SK-N-SH (cell line): ENCODE data around the gene RPH3AL. TPM values are rescaled to one million over a fixed set of nuclear protein-coding genes. Genes with fewer than 3 reads are reported as not detected.

ENCODE experiments used
- CTCF ChIA-PET: fragments of 300-600, 350-600 bp; formaldehyde crosslinking; extraction: SDS; loops from one replicate; lab custom pipeline; 2021; lab: Yijun Ruan, JAX
- POLR2A ChIA-PET: fragments of 350-600 bp; sonication (Branson Sonifier 250); formaldehyde crosslinking; extraction: SDS; loops from one replicate; lab custom pipeline; 2020; ENCODE audit warnings: antibody characterized with exemption, inconsistent platforms; lab: Yijun Ruan, JAX
- DNase-seq: peaks from one replicate; pipeline ENCODE4 v3.0.0; 2012
- H2AFZ ChIP-seq: fragments of 200-600 bp; sonication (generic); 2 replicates; pipeline ENCODE4 v1.8.1; 2016; ENCODE audit warnings: antibody characterized with exemption, mild to moderate bottlenecking, low read depth
- H3F3A ChIP-seq: fragments of 200-600 bp; sonication (generic); replicated peaks from 2 replicates; pipeline ENCODE3; 2016; ENCODE audit warnings: antibody characterized with exemption, mild to moderate bottlenecking; ENCODE audit not compliant: insufficient read depth
- H3K27ac ChIP-seq, 2 experiments: fragments of 200-500 bp in 1 of 2; fragments of 200-600 bp in 1 of 2; sonication (Bioruptor generic) in 1 of 2; sonication (generic), shearing (Covaris generic) in 1 of 2; 2 replicates each; pipeline versions ENCODE4 v1.5.1 to v1.6.1; 2014 to 2016; ENCODE audit warnings: low read depth in 2 of 2, inconsistent platforms in 1 of 2, low read length in 1 of 2, mild to moderate bottlenecking in 1 of 2, mixed read lengths in 1 of 2
- H3K27me3 ChIP-seq: fragments of 200-600 bp; sonication (generic), shearing (Covaris generic); 2 replicates; pipeline ENCODE4 v1.6.1; 2016; ENCODE audit warnings: mixed run types; ENCODE audit not compliant: insufficient read depth
- H3K36me3 ChIP-seq, 2 experiments: fragments of 200-500 bp in 1 of 2; fragments of 200-600 bp in 1 of 2; sonication (Bioruptor generic) in 1 of 2; sonication (generic) in 1 of 2; replicated peaks in 1 of 2; 2 replicates each; pipeline versions ENCODE3 to v1.5.1; 2014 to 2016; ENCODE audit warnings: low read length in 1 of 2, mild to moderate bottlenecking in 1 of 2; ENCODE audit not compliant: insufficient read depth in 2 of 2, control insufficient read depth in 1 of 2
- H3K4me1 ChIP-seq, 2 experiments: fragments of 200-500 bp in 1 of 2; fragments of 200-600 bp in 1 of 2; sonication (Bioruptor generic) in 1 of 2; sonication (generic), shearing (Covaris generic) in 1 of 2; 2 replicates each; pipeline versions ENCODE4 v1.5.1 to v1.6.1; 2014 to 2016; ENCODE audit warnings: low read depth in 1 of 2, low read length in 1 of 2, mixed run types in 1 of 2; ENCODE audit not compliant: insufficient read depth in 2 of 2, control insufficient read depth in 1 of 2
- H3K4me2 ChIP-seq: fragments of 200-600 bp; sonication (generic), shearing (Covaris generic); 2 replicates; pipeline ENCODE4 v1.6.1; 2017; ENCODE audit warnings: mixed run types
- H3K4me3 ChIP-seq, 2 experiments: fragments of 200-500 bp in 1 of 2; fragments of 200-600 bp in 1 of 2; sonication (Bioruptor generic) in 1 of 2; sonication (generic), shearing (Covaris generic) in 1 of 2; 2 replicates each; pipeline versions ENCODE4 v1.5.1 to v1.8.1; 2014 to 2016; ENCODE audit warnings: low read depth in 2 of 2, inconsistent platforms in 1 of 2, low read length in 1 of 2, mild to moderate bottlenecking in 1 of 2, mixed read lengths in 1 of 2, moderate library complexity in 1 of 2
- H3K79me2 ChIP-seq: fragments of 200-600 bp; sonication (generic); 2 replicates; pipeline ENCODE4 v1.8.1; 2017; ENCODE audit warnings: mild to moderate bottlenecking; ENCODE audit not compliant: insufficient read depth
- H3K9ac ChIP-seq: fragments of 200-600 bp; sonication (generic); 2 replicates; pipeline ENCODE4 v1.6.1; 2017; ENCODE audit warnings: mixed run types
- H3K9me2 ChIP-seq: fragments of 200-600 bp; sonication (generic); 2 replicates; pipeline ENCODE4 v1.6.1; 2017; ENCODE audit warnings: mixed run types
- H3K9me3 ChIP-seq: fragments of 200-600 bp; sonication (generic); 2 replicates; pipeline ENCODE4 v1.6.1; 2017; ENCODE audit warnings: mixed run types, mild to moderate bottlenecking, moderate library complexity
- H4K20me1 ChIP-seq: fragments of 200-600 bp; sonication (generic); 2 replicates; pipeline ENCODE4 v1.6.1; 2017; ENCODE audit warnings: mild to moderate bottlenecking, mixed run types; ENCODE audit not compliant: insufficient read depth
- CHD2 ChIP-seq: fragments of 150-350 bp; IDR thresholded peaks from 2 replicates; pipeline ENCODE4 v1.6.1; 2018; ENCODE audit warnings: low read length; ENCODE audit not compliant: partially characterized antibody
- ELF1 ChIP-seq: IDR thresholded peaks from 2 replicates; pipeline ENCODE4 v1.4.0; 2012
- EP300 ChIP-seq, 2 experiments: IDR thresholded peaks; 2 replicates each; pipeline versions ENCODE4 v1.4.0 to v1.6.1; 2012; ENCODE audit warnings: borderline replicate concordance in 1 of 2, low read depth in 1 of 2, low read length in 1 of 2
- EZH2phosphoT487 ChIP-seq: fragments of 200-600 bp; sonication (generic); IDR thresholded peaks from 2 replicates; pipeline ENCODE4 v1.6.1; 2017; ENCODE audit warnings: low read depth, mixed run types, mild to moderate bottlenecking, antibody characterized with exemption, moderate library complexity, borderline replicate concordance
- FOXJ3 ChIP-seq: sonication (generic); formaldehyde crosslinking; IDR thresholded peaks from 2 replicates; pipeline ENCODE4 v1.5.1; 2020; ENCODE audit warnings: mild to moderate bottlenecking, missing genetic modification reagents
- GABPA ChIP-seq: IDR thresholded peaks from 2 replicates; pipeline ENCODE4 v1.4.0; 2012; ENCODE audit warnings: low read depth, mild to moderate bottlenecking
- JUND ChIP-seq: IDR thresholded peaks from 2 replicates; pipeline ENCODE4 v1.4.0; 2012
- MEF2A ChIP-seq: IDR thresholded peaks from 2 replicates; pipeline ENCODE4 v1.4.0; 2012; ENCODE audit warnings: low read depth, borderline replicate concordance
- NRF1 ChIP-seq: IDR thresholded peaks from 2 replicates; pipeline ENCODE4 v1.6.1; 2012; ENCODE audit warnings: low read depth, mild to moderate bottlenecking, low read length
- POLR2AphosphoS5 ChIP-seq: IDR thresholded peaks from 2 replicates; pipeline ENCODE4 v1.6.1; 2012; ENCODE audit warnings: low read depth, low read length
- RCOR1 ChIP-seq: fragments of 150-350 bp; IDR thresholded peaks from 2 replicates; pipeline ENCODE4 v1.6.1; 2017; ENCODE audit warnings: antibody characterized with exemption, low read length
- RFX5 ChIP-seq: IDR thresholded peaks from 2 replicates; pipeline ENCODE4 v1.6.1; 2012; ENCODE audit warnings: mild to moderate bottlenecking, improper control_type of control experiment, low read length
- RXRA ChIP-seq: IDR thresholded peaks from 2 replicates; pipeline ENCODE4 v1.4.0; 2012; ENCODE audit warnings: low read depth, mild to moderate bottlenecking, borderline replicate concordance
- TCF12 ChIP-seq: IDR thresholded peaks from 2 replicates; pipeline ENCODE4 v1.4.0; 2012
- WGBS: methylation state at CpG from one replicate; pipeline ENCODE4 v1.1.6; 2017; ENCODE audit warnings: low lambda C conversion rate; 5-methylcytosine and 5-hydroxymethylcytosine counted together
- polyA plus RNA-seq, 3 experiments: library from polyadenylated mRNA; depleted of rRNA; stranded (reverse); fragments of >200 nt; gene quantifications; 2 replicates each; pipeline ENCODE4 v1.2.3, GENCODE V29; 2012
- TF ChIP-seq, protein P1 (sequence below): fragments of 200-600 bp; sonication (generic); IDR thresholded peaks from 2 replicates; pipeline ENCODE4 v1.6.1; 2017; ENCODE audit warnings: antibody characterized with exemption, mild to moderate bottlenecking, moderate library complexity
- TF ChIP-seq, protein P2 (sequence below): IDR thresholded peaks from 2 replicates; pipeline ENCODE4 v1.4.0; 2012; ENCODE audit warnings: low read depth
- TF ChIP-seq, protein P3 (sequence below): fragments of 150-350 bp; IDR thresholded peaks from 2 replicates; pipeline ENCODE4 v1.6.1; 2016; ENCODE audit warnings: mild to moderate bottlenecking, low read depth, low read length
- TF ChIP-seq, protein P4 (sequence below): IDR thresholded peaks from 2 replicates; pipeline ENCODE4 v1.4.0; 2012; ENCODE audit warnings: low read depth, borderline replicate concordance
- TF ChIP-seq, protein P5 (sequence below): IDR thresholded peaks from 2 replicates; pipeline ENCODE4 v1.6.1; 2012; ENCODE audit warnings: mild to moderate bottlenecking, low read depth, low read length, moderate library complexity
- TF ChIP-seq, protein P6 (sequence below): fragments of 150-350 bp; IDR thresholded peaks from 2 replicates; pipeline ENCODE4 v1.6.1; 2017; ENCODE audit warnings: antibody characterized with exemption, low read length, low read depth, borderline replicate concordance

RPH3AL gene
- polyA plus RNA-seq, 1 of the 3 experiments (the other 2 are of a cell fraction), result 2.9 TPM

DNA sequence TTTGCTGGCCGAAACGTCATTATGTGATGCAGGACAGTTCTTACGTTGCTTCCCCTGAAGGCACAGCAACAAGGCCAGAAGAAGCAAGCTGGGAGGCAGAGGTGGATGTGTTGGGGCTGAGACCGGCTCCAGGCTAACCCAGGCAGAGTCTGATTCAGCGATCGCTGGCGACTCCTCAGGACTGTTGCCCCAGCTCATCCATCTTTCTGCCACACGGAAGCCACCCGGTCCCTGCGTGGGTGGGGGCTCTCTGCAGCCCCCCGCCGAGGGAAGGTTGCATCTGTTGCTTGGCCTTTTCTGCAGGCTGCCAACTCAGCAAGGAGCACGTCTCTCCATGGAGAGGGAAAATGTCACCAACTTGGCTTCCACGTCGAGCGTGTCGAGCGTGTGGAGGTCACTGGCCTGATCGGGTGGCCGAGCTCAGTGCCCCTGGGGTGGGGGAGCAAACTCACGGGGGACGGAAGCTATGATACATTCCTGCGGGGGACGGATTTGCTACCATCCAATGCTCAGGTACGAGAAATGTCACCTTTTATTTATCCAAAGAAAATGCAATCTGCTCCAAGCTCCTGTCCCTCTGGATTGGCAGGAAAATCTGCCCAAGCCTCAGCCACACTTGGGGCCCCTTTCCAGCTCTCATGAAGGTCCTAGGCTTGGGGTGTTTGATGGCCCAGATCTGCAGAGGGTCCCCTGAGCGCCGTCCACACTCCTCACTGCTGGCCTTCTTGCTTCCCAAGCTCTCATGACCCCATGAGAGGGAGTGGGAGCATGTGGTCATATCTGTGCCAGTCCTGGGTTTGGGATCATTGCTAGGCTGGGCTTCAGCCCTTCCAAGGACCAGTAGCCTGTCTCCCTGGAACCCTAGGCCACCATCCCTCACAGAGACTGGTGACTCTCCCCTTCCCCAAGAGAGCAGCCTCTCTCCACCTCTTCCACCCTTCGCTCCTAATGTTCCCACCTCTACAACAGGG lies 69.4 kb downstream of the RPH3AL start:
- H3K9ac ChIP-seq, result no peak overlapping the region

More for the DNA sequence above, 69.4 kb downstream of the RPH3AL start:
- H3K4me3 ChIP-seq, result no peak overlapping the region
- H3K36me3 ChIP-seq, result no peaks in the 10 kb centered on the region
- no peaks in the 10 kb centered on the region for H3K9me2 ChIP-seq
- WGBS, result 77% methylated on average over 25 of the region's 28 CpGs
- no peak overlapping the region for H3K27ac ChIP-seq
- TF ChIP-seq MEF2A, result no peak
- TF ChIP-seq, protein P1, sequence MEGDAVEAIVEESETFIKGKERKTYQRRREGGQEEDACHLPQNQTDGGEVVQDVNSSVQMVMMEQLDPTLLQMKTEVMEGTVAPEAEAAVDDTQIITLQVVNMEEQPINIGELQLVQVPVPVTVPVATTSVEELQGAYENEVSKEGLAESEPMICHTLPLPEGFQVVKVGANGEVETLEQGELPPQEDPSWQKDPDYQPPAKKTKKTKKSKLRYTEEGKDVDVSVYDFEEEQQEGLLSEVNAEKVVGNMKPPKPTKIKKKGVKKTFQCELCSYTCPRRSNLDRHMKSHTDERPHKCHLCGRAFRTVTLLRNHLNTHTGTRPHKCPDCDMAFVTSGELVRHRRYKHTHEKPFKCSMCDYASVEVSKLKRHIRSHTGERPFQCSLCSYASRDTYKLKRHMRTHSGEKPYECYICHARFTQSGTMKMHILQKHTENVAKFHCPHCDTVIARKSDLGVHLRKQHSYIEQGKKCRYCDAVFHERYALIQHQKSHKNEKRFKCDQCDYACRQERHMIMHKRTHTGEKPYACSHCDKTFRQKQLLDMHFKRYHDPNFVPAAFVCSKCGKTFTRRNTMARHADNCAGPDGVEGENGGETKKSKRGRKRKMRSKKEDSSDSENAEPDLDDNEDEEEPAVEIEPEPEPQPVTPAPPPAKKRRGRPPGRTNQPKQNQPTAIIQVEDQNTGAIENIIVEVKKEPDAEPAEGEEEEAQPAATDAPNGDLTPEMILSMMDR, result no peak
- TF ChIP-seq, protein P2, sequence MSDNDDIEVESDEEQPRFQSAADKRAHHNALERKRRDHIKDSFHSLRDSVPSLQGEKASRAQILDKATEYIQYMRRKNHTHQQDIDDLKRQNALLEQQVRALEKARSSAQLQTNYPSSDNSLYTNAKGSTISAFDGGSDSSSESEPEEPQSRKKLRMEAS, result no peak
- no peak for TF ChIP-seq FOXJ3 (CRISPR knock-in tag)
- no peak for TF ChIP-seq EZH2phosphoT487
- no peak for TF ChIP-seq RCOR1
- TF ChIP-seq, protein P3, sequence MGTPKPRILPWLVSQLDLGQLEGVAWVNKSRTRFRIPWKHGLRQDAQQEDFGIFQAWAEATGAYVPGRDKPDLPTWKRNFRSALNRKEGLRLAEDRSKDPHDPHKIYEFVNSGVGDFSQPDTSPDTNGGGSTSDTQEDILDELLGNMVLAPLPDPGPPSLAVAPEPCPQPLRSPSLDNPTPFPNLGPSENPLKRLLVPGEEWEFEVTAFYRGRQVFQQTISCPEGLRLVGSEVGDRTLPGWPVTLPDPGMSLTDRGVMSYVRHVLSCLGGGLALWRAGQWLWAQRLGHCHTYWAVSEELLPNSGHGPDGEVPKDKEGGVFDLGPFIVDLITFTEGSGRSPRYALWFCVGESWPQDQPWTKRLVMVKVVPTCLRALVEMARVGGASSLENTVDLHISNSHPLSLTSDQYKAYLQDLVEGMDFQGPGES, result no peak
- TF ChIP-seq, protein P4, sequence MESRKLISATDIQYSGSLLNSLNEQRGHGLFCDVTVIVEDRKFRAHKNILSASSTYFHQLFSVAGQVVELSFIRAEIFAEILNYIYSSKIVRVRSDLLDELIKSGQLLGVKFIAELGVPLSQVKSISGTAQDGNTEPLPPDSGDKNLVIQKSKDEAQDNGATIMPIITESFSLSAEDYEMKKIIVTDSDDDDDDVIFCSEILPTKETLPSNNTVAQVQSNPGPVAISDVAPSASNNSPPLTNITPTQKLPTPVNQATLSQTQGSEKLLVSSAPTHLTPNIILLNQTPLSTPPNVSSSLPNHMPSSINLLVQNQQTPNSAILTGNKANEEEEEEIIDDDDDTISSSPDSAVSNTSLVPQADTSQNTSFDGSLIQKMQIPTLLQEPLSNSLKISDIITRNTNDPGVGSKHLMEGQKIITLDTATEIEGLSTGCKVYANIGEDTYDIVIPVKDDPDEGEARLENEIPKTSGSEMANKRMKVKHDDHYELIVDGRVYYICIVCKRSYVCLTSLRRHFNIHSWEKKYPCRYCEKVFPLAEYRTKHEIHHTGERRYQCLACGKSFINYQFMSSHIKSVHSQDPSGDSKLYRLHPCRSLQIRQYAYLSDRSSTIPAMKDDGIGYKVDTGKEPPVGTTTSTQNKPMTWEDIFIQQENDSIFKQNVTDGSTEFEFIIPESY, result no peak
- no peak for TF ChIP-seq JUND
- no peak for TF ChIP-seq GABPA
- no peak for TF ChIP-seq TCF12
- TF ChIP-seq RFX5, result no peak
- TF ChIP-seq NRF1, result no peak
- no peak for TF ChIP-seq CHD2
- no peak for TF ChIP-seq POLR2AphosphoS5
- TF ChIP-seq, protein P5, sequence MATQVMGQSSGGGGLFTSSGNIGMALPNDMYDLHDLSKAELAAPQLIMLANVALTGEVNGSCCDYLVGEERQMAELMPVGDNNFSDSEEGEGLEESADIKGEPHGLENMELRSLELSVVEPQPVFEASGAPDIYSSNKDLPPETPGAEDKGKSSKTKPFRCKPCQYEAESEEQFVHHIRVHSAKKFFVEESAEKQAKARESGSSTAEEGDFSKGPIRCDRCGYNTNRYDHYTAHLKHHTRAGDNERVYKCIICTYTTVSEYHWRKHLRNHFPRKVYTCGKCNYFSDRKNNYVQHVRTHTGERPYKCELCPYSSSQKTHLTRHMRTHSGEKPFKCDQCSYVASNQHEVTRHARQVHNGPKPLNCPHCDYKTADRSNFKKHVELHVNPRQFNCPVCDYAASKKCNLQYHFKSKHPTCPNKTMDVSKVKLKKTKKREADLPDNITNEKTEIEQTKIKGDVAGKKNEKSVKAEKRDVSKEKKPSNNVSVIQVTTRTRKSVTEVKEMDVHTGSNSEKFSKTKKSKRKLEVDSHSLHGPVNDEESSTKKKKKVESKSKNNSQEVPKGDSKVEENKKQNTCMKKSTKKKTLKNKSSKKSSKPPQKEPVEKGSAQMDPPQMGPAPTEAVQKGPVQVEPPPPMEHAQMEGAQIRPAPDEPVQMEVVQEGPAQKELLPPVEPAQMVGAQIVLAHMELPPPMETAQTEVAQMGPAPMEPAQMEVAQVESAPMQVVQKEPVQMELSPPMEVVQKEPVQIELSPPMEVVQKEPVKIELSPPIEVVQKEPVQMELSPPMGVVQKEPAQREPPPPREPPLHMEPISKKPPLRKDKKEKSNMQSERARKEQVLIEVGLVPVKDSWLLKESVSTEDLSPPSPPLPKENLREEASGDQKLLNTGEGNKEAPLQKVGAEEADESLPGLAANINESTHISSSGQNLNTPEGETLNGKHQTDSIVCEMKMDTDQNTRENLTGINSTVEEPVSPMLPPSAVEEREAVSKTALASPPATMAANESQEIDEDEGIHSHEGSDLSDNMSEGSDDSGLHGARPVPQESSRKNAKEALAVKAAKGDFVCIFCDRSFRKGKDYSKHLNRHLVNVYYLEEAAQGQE, result no peak
- no peak for TF ChIP-seq RXRA
- no peak for TF ChIP-seq ELF1
- TF ChIP-seq EP300 (IDR thresholded peaks at IDR 0.05; ENCODE audit: borderline replicate concordance in 1 of 2, low read depth in 1 of 2, low read length in 1 of 2), result no peak
- TF ChIP-seq, protein P6, sequence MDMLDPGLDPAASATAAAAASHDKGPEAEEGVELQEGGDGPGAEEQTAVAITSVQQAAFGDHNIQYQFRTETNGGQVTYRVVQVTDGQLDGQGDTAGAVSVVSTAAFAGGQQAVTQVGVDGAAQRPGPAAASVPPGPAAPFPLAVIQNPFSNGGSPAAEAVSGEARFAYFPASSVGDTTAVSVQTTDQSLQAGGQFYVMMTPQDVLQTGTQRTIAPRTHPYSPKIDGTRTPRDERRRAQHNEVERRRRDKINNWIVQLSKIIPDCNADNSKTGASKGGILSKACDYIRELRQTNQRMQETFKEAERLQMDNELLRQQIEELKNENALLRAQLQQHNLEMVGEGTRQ, result no peak
- ChIA-PET POLR2A (no interaction called here), CTCF (interaction anchor here (1.6 to 3.8 kb wide), 2 partner anchors 26 to 129 kb away, joined by 4 to 16 read pairs; no protein-coding TSS in a partner anchor)
- H3K27me3 ChIP-seq, result no peaks in the 10 kb centered on the region
- H3K9me3 ChIP-seq, result no peaks in the 10 kb centered on the region
- no peak overlapping the region for H3K4me2 ChIP-seq
- H3K4me1 ChIP-seq, result no peaks in the 10 kb centered on the region
- H3K79me2 ChIP-seq, result no peaks in the 10 kb centered on the region
- H2AFZ ChIP-seq, result no peak overlapping the region
- no peaks in the 10 kb centered on the region for H4K20me1 ChIP-seq
- no peak for DNase-seq
- H3F3A ChIP-seq, result no peaks in the 10 kb centered on the region
